Liver (tissue), 9 donors: ENCODE results near the gene TCF12. TPM values are rescaled to one million over a fixed set of nuclear protein-coding genes. Genes with fewer than 3 reads are reported as not detected.

Source experiments
- DNase-seq: peaks from one replicate; pipeline ENCODE4 v3.0.0-alpha.2; 2017; ENCODE audit warnings: low spot score
- H3K27ac ChIP-seq, 2 donors: one replicate each; pipeline ENCODE4 v1.7.0; 2013; ENCODE audit warnings: inconsistent platforms in 2 of 2, low read length in 2 of 2, control low read depth in 1 of 2, low read depth in 1 of 2, mild to moderate bottlenecking in 1 of 2
- H3K27me3 ChIP-seq, 4 donors: one replicate each; pipeline versions ENCODE4 v1.6.1 to v1.7.0; 2013; ENCODE audit warnings: low read length in 3 of 4, inconsistent platforms in 1 of 4, mild to moderate bottlenecking in 1 of 4, moderate library complexity in 1 of 4; ENCODE audit not compliant: control insufficient read depth in 4 of 4, insufficient read depth in 4 of 4
- H3K36me3 ChIP-seq, 4 donors: one replicate each; pipeline versions ENCODE4 v1.6.1 to v1.7.0; 2013; ENCODE audit warnings: low read length in 3 of 4, mild to moderate bottlenecking in 3 of 4, low read depth in 1 of 4, moderate library complexity in 1 of 4; ENCODE audit not compliant: control insufficient read depth in 4 of 4, insufficient read depth in 3 of 4
- H3K4me1 ChIP-seq, 4 donors: one replicate each; pipeline versions ENCODE4 v1.6.1 to v1.7.0; 2013; ENCODE audit warnings: low read length in 3 of 4, mild to moderate bottlenecking in 3 of 4, moderate library complexity in 1 of 4; ENCODE audit not compliant: control insufficient read depth in 4 of 4, insufficient read depth in 4 of 4
- H3K4me3 ChIP-seq, 3 donors: one replicate each; pipeline versions ENCODE4 v1.6.1 to v1.7.0; 2013; ENCODE audit warnings: low read length in 3 of 3, control low read depth in 1 of 3, low read depth in 1 of 3, mild to moderate bottlenecking in 1 of 3
- H3K9ac ChIP-seq, 2 donors: one replicate each; pipeline ENCODE4 v1.7.0; 2013; ENCODE audit warnings: low read length in 2 of 2, mild to moderate bottlenecking in 2 of 2, moderate library complexity in 2 of 2, control low read depth in 1 of 2, low read depth in 1 of 2
- H3K9me3 ChIP-seq, 4 donors: one replicate each; pipeline versions ENCODE4 v1.6.1 to v1.7.0; 2013; ENCODE audit warnings: low read length in 3 of 4; ENCODE audit not compliant: control insufficient read depth in 4 of 4
- ATF3 ChIP-seq: IDR thresholded peaks from 2 replicates; pipeline ENCODE4 v1.6.1; 2016; ENCODE audit warnings: antibody characterized with exemption
- CTCF ChIP-seq: fragments of 150-350 bp; IDR thresholded peaks from 2 replicates; pipeline ENCODE4 v1.5.1; 2017; ENCODE audit warnings: improper control_type of control experiment, low read depth, low read length; ENCODE audit not compliant: missing input control
- EGR1 ChIP-seq, 2 donors: IDR thresholded peaks; 2 replicates each; pipeline ENCODE4 v1.6.1; 2016 to 2018; ENCODE audit warnings: antibody characterized with exemption in 2 of 2, low read depth in 2 of 2
- FOXA1 ChIP-seq: IDR thresholded peaks from 2 replicates; pipeline ENCODE4 v1.6.1; 2016; ENCODE audit warnings: antibody characterized with exemption
- FOXA2 ChIP-seq: IDR thresholded peaks from 2 replicates; pipeline ENCODE4 v1.6.1; 2016; ENCODE audit warnings: antibody characterized with exemption
- GABPA ChIP-seq, 2 donors: IDR thresholded peaks in 1 of 2; conservative IDR thresholded peaks in 1 of 2; 2 replicates each; pipeline ENCODE4 v1.6.1; 2016; ENCODE audit warnings: antibody characterized with exemption in 2 of 2, mild to moderate bottlenecking in 1 of 2, moderate library complexity in 1 of 2
- HNF4A ChIP-seq, 2 donors: conservative IDR thresholded peaks; 2 replicates each; pipeline ENCODE4 v1.6.1; 2016; ENCODE audit warnings: antibody characterized with exemption in 2 of 2, mild to moderate bottlenecking in 2 of 2
- HNF4G ChIP-seq: IDR thresholded peaks from 2 replicates; pipeline ENCODE4 v1.6.1; 2016; ENCODE audit warnings: antibody characterized with exemption
- JUND ChIP-seq, 2 donors: IDR thresholded peaks; 2 replicates each; pipeline ENCODE4 v1.6.1; 2016; ENCODE audit warnings: antibody characterized with exemption in 2 of 2
- NR2F2 ChIP-seq: IDR thresholded peaks from 2 replicates; pipeline ENCODE4 v1.6.1; 2016; ENCODE audit warnings: antibody characterized with exemption
- REST ChIP-seq: IDR thresholded peaks from 2 replicates; pipeline ENCODE4 v1.6.1; 2016; ENCODE audit warnings: antibody characterized with exemption, mild to moderate bottlenecking
- RXRA ChIP-seq, 2 donors: IDR thresholded peaks; 2 replicates each; pipeline ENCODE4 v1.6.1; 2017 to 2018; ENCODE audit warnings: antibody characterized with exemption in 2 of 2, mild to moderate bottlenecking in 1 of 2
- SP1 ChIP-seq: IDR thresholded peaks from 2 replicates; pipeline ENCODE4 v1.6.1; 2018; ENCODE audit warnings: antibody characterized with exemption, mild to moderate bottlenecking
- TAF1 ChIP-seq: conservative IDR thresholded peaks from 2 replicates; pipeline ENCODE4 v1.6.1; 2016; ENCODE audit warnings: antibody characterized with exemption, mild to moderate bottlenecking
- YY1 ChIP-seq: IDR thresholded peaks from 2 replicates; pipeline ENCODE4 v1.6.1; 2016; ENCODE audit warnings: antibody characterized with exemption, mild to moderate bottlenecking
- ZBTB33 ChIP-seq: IDR thresholded peaks from 2 replicates; pipeline ENCODE4 v1.6.1; 2016; ENCODE audit warnings: antibody characterized with exemption
- WGBS: extraction: QIAGEN DNeasy Blood & Tissue Kit; methylation state at CpG from one replicate; pipeline ENCODE4 v1.1.7; 2013; 5-methylcytosine and 5-hydroxymethylcytosine counted together
- polyA plus RNA-seq, 2 donors: library from polyadenylated mRNA; stranded (reverse) in 1 of 2; unstranded in 1 of 2; fragments of 200-250 nt in 1 of 2; fragments of >200 nt in 1 of 2; fragmentation: Nextera tagmentation in 1 of 2; extraction: Ambion mirVana in 1 of 2; gene quantifications; one replicate each; pipeline versions ENCODE4 v1.2.1 to v1.2.3, GENCODE V29; 2013 to 2015
- total RNA-seq, 2 donors: library from RNA; depleted of rRNA; stranded (reverse); fragments of >200 nt; gene quantifications; one replicate each; pipeline ENCODE4 v1.2.3, GENCODE V29; 2014
- donor health status: healthy.
- donor health status: healthy.
- donor health status: healthy.
- donor health status: healthy.
- donor health status: healthy.

The TCF12 gene
- total and polyA plus RNA-seq, 4 donors = 8.7 to 38.3 (median 22.3) TPM

GRCh38 chr15:57224664-57225063, 306.2 kb downstream of the TCF12 start:
- H3K36me3 ChIP-seq = no peaks in the 10 kb centered on the region
- H3K27ac ChIP-seq = no peak overlapping the region
- 69% methylated on average over 2 of the region's 2 CpGs for WGBS
- DNase-seq = no peak
- no peak for TF ChIP-seq YY1
- no peak for TF ChIP-seq RXRA (IDR thresholded peaks at IDR 0.05)
- no peak for TF ChIP-seq EGR1 (IDR thresholded peaks at IDR 0.05; ENCODE audit: low read depth in 2 of 2)
- no peak for TF ChIP-seq REST
- TF ChIP-seq CTCF = no peak
- no peak for TF ChIP-seq ATF3
- no peak for TF ChIP-seq GABPA (IDR thresholded peaks at IDR 0.05 in 1 of 2, conservative IDR thresholded peaks at IDR 0.05 in 1 of 2)
- no peak for TF ChIP-seq SP1
- no peak for TF ChIP-seq HNF4G
- no peak for TF ChIP-seq HNF4A (conservative IDR thresholded peaks at IDR 0.05)
- TF ChIP-seq NR2F2 = no peak
- TF ChIP-seq FOXA1 = no peak
- TF ChIP-seq TAF1 = no peak
- no peak for TF ChIP-seq JUND (IDR thresholded peaks at IDR 0.05)
- no peaks in the 10 kb centered on the region for H3K9me3 ChIP-seq
- H3K4me1 ChIP-seq = peaks cover 0 to under 1% (median 0%) of the 10 kb centered on the region in 4 donors
- H3K9ac ChIP-seq = no peak overlapping the region
- H3K4me3 ChIP-seq = no peak overlapping the region
- H3K27me3 ChIP-seq = no peaks in the 10 kb centered on the region

GRCh38 chr15:57227166-57227565, 308.7 kb downstream of the TCF12 start:
- Histone ChIP-seq H3K4me1 (no peaks in the 10 kb centered on the region), H3K9ac (no peak overlapping the region), H3K27ac (no peak overlapping the region), H3K9me3 (no peaks in the 10 kb centered on the region), H3K4me3 (no peak overlapping the region), H3K36me3 (peaks cover 0 to 2% (median 0%) of the 10 kb centered on the region in 4 donors), H3K27me3 (no peaks in the 10 kb centered on the region)
- no peak for TF ChIP-seq ATF3
- no peak for TF ChIP-seq ZBTB33
- no peak for TF ChIP-seq RXRA (IDR thresholded peaks at IDR 0.05)
- no peak for TF ChIP-seq JUND (IDR thresholded peaks at IDR 0.05)
- no peak for TF ChIP-seq FOXA2
- no peak for DNase-seq
- 87% methylated on average over 3 of the region's 3 CpGs for WGBS
